Left lung (tissue), 10 donors: ENCODE measurements around the gene ETV4. TPM values are rescaled to one million over a fixed set of nuclear protein-coding genes. Genes with fewer than 3 reads are reported as not detected.
A peak's percentile ranks its signal among the peaks of the same experiment; 100 is the strongest.

ENCODE experiments used
- ATAC-seq: fragments of 200-7000 bp; cut with Tn5 transposase; one replicate; pipeline ENCODE4 v1.9.1; 2020; ENCODE audit warnings: moderate library complexity
- DNase-seq, 4 donors: peaks; one replicate each; pipeline ENCODE4 v3.0.0-alpha.2; 2013 to 2020
- H3K27ac ChIP-seq, 2 donors: fragments of 200-600 bp; sonication (generic) in 1 of 2; one replicate each; pipeline versions ENCODE4 v1.5.0 to v1.8.0; 2020 to 2021
- H3K27me3 ChIP-seq, 2 donors: fragments of 200-600 bp; sonication (generic) in 1 of 2; one replicate each; pipeline versions ENCODE4 v1.5.0 to v1.8.0; 2020 to 2021
- H3K36me3 ChIP-seq, 2 donors: fragments of 200-600 bp; sonication (generic) in 1 of 2; one replicate each; pipeline versions ENCODE4 v1.5.0 to v1.8.0; 2020 to 2021
- H3K4me1 ChIP-seq, 2 donors: fragments of 200-600 bp; one replicate each; pipeline ENCODE4 v1.8.0; 2021
- H3K4me3 ChIP-seq, 2 donors: fragments of 200-600 bp; sonication (generic) in 1 of 2; one replicate each; pipeline versions ENCODE4 v1.5.0 to v1.8.0; 2020 to 2021; ENCODE audit warnings: mild to moderate bottlenecking in 1 of 2
- H3K9me3 ChIP-seq, 2 donors: fragments of 200-600 bp; sonication (generic) in 1 of 2; one replicate each; pipeline versions ENCODE4 v1.5.0 to v1.8.0; 2020 to 2021
- intact Hi-C, 2 donors: fragments of 100-400 bp; cut with DNase I; formaldehyde crosslinking; loops; one replicate each; pipeline versions ENCODE4 v1.11.2 to v1.14.2; 2022
- polyA plus RNA-seq, 6 donors: library from polyadenylated mRNA; unstranded; fragments of 120-200 nt; gene quantifications; one replicate each; pipeline ENCODE4 v1.2.1, GENCODE V29; 2013; ENCODE audit not compliant: insufficient read length in 6 of 6
- total RNA-seq, 2 donors: library from RNA; stranded (reverse); fragmentation: NEBNext Ultra II Directional; extraction: Animal tissue kit (Norgen Biotek cat#: 25700); gene quantifications; one replicate each; pipeline ENCODE4 v1.2.1, GENCODE V29; 2021
- TF ChIP-seq, protein P1 (sequence below), 2 donors: fragments of 200-600 bp; sonication (generic) in 1 of 2; IDR thresholded peaks; one replicate each; pipeline versions ENCODE4 v1.5.0 to v1.8.0; 2021; ENCODE audit warnings: antibody characterized with exemption in 2 of 2
- donor health status: DM: no; HTN: yes; CAD: no.
- donor health status: DM: no; HTN: no; CAD: no.

ETV4 gene
- total and polyA plus RNA-seq, 8 donors: 4.3 to 24.3 (median 13.4) TPM

DNA sequence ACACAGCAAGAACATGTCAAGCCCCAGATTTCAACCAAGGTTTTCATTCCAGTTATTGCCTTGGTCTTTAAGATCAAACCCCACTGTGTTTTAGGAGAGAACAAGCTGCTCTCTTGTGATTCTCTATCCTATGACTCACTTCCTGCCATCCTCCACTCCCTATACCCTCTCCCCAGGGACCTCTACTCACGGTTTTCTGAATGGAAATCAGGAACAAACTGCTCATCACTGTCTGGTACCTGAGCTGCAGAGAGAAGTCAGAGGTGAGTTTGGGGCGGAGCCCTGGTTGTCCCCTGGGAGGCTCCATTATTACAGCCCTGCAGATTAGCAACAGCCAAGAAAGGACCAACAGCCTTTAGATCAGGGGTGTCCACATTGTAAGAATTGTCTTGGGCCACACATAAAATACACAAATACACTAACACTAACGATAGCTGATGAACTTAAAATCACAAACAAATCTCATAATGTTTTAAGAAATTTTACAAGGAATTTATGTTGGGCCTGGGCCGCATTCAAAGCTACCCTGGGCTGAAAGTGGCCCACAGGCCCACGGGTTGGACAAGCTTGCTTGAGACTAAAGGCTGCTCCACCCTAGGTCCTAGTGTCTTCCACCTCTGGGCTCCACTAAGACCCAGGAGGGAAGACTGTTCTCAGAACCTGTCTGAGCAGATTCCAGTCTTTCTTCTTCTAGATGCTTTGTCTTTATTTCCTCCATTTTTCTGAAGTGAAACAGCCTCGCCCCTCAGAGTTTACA lies 9.7 kb downstream of the ETV4 start:
- no peak for ATAC-seq
- DNase-seq: no peak
- Histone ChIP-seq H3K4me1 (no peaks in the 10 kb centered on the region), H3K4me3 (no peak overlapping the region), H3K27me3 (no peaks in the 10 kb centered on the region), H3K27ac (no peak overlapping the region), H3K9me3 (no peaks in the 10 kb centered on the region), H3K36me3 (no peaks in the 10 kb centered on the region)
- intact Hi-C loops: no loop called here
- TF ChIP-seq, protein P1, sequence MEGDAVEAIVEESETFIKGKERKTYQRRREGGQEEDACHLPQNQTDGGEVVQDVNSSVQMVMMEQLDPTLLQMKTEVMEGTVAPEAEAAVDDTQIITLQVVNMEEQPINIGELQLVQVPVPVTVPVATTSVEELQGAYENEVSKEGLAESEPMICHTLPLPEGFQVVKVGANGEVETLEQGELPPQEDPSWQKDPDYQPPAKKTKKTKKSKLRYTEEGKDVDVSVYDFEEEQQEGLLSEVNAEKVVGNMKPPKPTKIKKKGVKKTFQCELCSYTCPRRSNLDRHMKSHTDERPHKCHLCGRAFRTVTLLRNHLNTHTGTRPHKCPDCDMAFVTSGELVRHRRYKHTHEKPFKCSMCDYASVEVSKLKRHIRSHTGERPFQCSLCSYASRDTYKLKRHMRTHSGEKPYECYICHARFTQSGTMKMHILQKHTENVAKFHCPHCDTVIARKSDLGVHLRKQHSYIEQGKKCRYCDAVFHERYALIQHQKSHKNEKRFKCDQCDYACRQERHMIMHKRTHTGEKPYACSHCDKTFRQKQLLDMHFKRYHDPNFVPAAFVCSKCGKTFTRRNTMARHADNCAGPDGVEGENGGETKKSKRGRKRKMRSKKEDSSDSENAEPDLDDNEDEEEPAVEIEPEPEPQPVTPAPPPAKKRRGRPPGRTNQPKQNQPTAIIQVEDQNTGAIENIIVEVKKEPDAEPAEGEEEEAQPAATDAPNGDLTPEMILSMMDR (IDR thresholded peaks at IDR 0.05): no peak

DNA sequence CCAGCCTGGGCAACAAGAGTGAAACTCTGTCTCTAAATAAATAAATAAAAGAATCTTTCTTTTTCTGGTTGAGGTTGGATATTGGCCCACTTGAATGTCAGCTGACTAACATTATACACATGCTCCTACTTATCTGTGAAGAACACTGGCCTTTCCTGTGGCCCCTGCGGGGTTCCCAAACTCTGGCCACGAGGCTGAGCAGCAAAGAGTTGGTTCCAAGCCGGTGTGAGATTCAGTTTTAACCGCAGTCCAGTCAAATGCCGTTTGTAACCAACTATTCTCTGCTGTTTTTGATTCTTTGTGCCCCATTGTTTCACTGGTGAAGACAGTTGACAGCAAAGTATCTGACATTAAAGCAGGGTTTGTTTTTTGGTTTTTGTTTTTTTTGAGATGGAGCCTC lies 11.2 kb downstream of the ETV4 start:
- Histone ChIP-seq H3K4me1 (peaks cover 14% of the 10 kb centered on the region in 2 donors), H3K27ac (no peak overlapping the region), H3K36me3 (no peaks in the 10 kb centered on the region), H3K27me3 (no peaks in the 10 kb centered on the region), H3K4me3 (no peak overlapping the region), H3K9me3 (no peaks in the 10 kb centered on the region)
- TF ChIP-seq, protein P1 (IDR thresholded peaks at IDR 0.05): no peak
- intact Hi-C loops: no loop called here
- no peak for DNase-seq
- ATAC-seq: no peak

- no peak overlapping the region for H3K27ac ChIP-seq
- peaks cover 16 to 23% of the 10 kb centered on the region in 2 donors for H3K4me1 ChIP-seq
- no peak overlapping the region for H3K4me3 ChIP-seq
- peaks cover 0 to under 1% of the 10 kb centered on the region in 2 donors for H3K36me3 ChIP-seq
- no peak for ATAC-seq
- no peaks in the 10 kb centered on the region for H3K27me3 ChIP-seq
- intact Hi-C loops: no loop called here
- no peaks in the 10 kb centered on the region for H3K9me3 ChIP-seq
- no peak for DNase-seq
- TF ChIP-seq, protein P1 (IDR thresholded peaks at IDR 0.05): no peak
These were observed 12.4 kb downstream of the ETV4 start for GRCh38 chr17:43533699-43534098.

GRCh38 chr17:43532581-43532980 lies 13.6 kb downstream of the ETV4 start:
- ATAC-seq (no peak), DNase-seq (peak in 1 of 4 donors; percentile 78)
- no peak overlapping the region for H3K4me3 ChIP-seq
- peaks cover 0 to 12% of the 10 kb centered on the region in 2 donors for H3K36me3 ChIP-seq
- H3K4me1 ChIP-seq: peaks cover 16 to 23% of the 10 kb centered on the region in 2 donors
- TF ChIP-seq, protein P1 (IDR thresholded peaks at IDR 0.05): no peak
- H3K27me3 ChIP-seq: no peaks in the 10 kb centered on the region
- H3K9me3 ChIP-seq: no peaks in the 10 kb centered on the region
- intact Hi-C loops: no loop called here
- H3K27ac ChIP-seq: no peak overlapping the region

DNA sequence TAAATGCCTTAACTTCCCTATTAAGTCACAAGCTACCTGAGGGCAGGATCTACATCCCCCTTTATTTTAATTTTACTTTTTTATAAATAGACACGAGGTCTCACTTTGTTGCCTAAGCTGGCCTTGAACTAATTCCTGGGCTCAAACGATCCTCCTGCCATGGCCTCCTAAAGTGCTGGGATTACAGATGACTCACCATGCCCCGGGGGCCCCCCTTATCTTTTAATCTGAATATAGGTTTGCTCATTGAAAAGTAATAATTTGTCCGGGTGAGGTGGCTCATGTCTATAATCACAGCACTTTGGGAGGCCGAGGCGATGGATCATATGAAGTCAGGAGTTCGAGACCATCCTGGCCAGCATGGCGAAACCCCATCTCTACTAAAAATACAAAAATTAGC lies 14.2 kb downstream of the ETV4 start:
- Histone ChIP-seq H3K27me3 (no peaks in the 10 kb centered on the region), H3K4me1 (peaks cover 16 to 23% of the 10 kb centered on the region in 2 donors), H3K36me3 (peaks cover 0 to 18% of the 10 kb centered on the region in 2 donors), H3K27ac (no peak overlapping the region), H3K9me3 (no peaks in the 10 kb centered on the region), H3K4me3 (no peak overlapping the region)
- DNase-seq (no peak), ATAC-seq (no peak)
- TF ChIP-seq, protein P1 (IDR thresholded peaks at IDR 0.05): no peak
- intact Hi-C loops: no loop called here
